ENCODE results near the gene CACNA1E. TPM values are rescaled to one million over a fixed set of nuclear protein-coding genes. Genes with fewer than 3 reads are reported as not detected.

The CACNA1E gene
- total RNA-seq, 1 donor from 2014 or later, result 0.06 TPM

DNA sequence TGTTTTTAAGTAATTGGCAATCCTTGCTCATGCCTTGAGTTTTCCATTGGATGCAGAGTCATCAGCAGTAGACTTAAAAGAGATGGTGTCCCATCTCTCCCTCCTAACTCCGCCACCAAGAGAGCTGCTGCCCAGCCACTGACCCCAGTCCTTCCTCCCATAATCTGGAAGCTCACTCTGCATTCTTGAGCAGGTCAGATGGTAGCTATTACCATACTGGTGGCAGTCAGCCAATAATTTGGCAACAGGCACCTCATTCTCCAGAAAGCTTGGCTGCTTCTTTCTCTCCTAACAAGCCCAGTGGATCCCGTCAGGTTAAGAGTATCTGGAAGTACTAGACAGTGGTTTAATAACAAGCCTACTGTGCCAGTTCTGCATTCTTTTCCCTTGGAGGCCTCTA lies 306.1 kb downstream of the CACNA1E start:
- intact Hi-C loops (cut with DNase I), result no loop called here
- Histone ChIP-seq H3K36me3 (no peaks in the 10 kb centered on the region), H3K4me1 (no peaks in the 10 kb centered on the region), H3K27me3 (no peaks in the 10 kb centered on the region), H3K9me3 (no peaks in the 10 kb centered on the region), H3K27ac (no peak overlapping the region), H3K4me3 (no peak overlapping the region)
- ATAC-seq, result no peak
- no peak for DNase-seq
- TF ChIP-seq, protein P1, sequence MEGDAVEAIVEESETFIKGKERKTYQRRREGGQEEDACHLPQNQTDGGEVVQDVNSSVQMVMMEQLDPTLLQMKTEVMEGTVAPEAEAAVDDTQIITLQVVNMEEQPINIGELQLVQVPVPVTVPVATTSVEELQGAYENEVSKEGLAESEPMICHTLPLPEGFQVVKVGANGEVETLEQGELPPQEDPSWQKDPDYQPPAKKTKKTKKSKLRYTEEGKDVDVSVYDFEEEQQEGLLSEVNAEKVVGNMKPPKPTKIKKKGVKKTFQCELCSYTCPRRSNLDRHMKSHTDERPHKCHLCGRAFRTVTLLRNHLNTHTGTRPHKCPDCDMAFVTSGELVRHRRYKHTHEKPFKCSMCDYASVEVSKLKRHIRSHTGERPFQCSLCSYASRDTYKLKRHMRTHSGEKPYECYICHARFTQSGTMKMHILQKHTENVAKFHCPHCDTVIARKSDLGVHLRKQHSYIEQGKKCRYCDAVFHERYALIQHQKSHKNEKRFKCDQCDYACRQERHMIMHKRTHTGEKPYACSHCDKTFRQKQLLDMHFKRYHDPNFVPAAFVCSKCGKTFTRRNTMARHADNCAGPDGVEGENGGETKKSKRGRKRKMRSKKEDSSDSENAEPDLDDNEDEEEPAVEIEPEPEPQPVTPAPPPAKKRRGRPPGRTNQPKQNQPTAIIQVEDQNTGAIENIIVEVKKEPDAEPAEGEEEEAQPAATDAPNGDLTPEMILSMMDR (IDR thresholded peaks at IDR 0.05), result no peak

DNA sequence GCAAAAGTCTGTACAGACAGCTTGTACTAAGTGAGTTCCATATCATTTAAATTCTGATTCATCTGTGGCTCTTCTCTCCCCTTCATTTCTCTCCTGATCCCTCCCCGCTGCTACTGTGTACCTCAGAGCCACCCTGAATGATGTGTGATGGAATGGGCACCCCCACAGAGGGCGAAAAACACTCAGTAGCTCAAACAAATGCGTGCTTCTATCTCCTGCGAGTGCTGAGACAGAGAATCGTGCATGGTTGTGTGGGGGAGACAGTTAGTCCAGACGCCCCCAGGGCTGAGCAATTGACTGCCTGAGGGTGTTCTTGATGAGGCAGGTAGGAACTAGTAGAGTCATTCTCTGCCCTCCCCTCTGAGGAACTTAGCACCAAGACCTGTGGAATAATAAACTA lies 308.4 kb downstream of the CACNA1E start:
- Histone ChIP-seq H3K27me3 (no peaks in the 10 kb centered on the region), H3K36me3 (no peaks in the 10 kb centered on the region), H3K9me3 (no peaks in the 10 kb centered on the region), H3K4me3 (no peak overlapping the region), H3K27ac (no peak overlapping the region), H3K4me1 (no peaks in the 10 kb centered on the region)
- no peak for ATAC-seq
- TF ChIP-seq, protein P1 (IDR thresholded peaks at IDR 0.05), result no peak
- no peak for DNase-seq
- intact Hi-C loops (cut with DNase I), result no loop called here

DNA sequence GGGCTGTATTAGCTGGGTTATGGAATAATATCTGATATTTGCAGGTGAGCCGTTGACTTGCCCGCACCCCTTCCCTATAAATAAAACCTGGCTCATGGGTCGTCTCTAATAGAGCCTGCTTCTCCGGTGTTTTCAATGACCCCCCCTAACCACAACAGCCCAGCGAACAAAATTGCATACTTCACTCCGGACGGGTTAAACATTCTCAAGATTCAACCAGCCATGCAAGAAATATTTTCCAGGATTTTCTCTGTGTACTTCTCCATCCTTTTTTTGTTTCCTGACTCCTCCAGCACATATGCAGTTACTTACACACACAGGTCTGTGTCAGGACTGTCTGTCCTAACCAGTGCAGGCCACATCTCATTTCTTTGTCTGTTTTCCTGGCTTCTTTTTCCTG lies 310.5 kb downstream of the CACNA1E start:
- no peaks in the 10 kb centered on the region for H3K9me3 ChIP-seq
- H3K4me3 ChIP-seq, result no peak overlapping the region
- no peaks in the 10 kb centered on the region for H3K4me1 ChIP-seq
- no peaks in the 10 kb centered on the region for H3K27me3 ChIP-seq
- intact Hi-C loops (cut with DNase I), result no loop called here
- H3K27ac ChIP-seq, result no peak overlapping the region
- TF ChIP-seq, protein P1 (IDR thresholded peaks at IDR 0.05), result no peak
- no peaks in the 10 kb centered on the region for H3K36me3 ChIP-seq
- DNase-seq, result no peak
- no peak for ATAC-seq

DNA sequence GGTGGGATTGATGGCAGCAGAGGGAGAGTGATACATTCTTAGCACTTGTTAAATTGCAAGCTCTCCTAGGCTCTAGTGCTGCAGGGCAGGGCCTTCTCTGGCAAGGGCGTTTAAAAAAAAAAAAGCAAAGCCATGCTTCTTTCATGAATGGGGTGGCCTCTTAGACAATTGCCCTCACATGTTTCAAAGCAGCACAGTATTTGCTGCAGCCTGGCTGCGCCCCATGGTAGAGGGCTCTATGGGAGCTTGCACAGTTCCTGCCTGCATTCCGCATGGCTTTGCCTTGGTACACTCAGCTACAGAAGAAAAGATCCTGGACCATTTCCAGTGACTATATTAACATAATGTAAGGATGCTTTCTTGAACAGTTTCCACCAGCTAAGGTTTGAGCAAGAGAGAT lies 311.0 kb downstream of the CACNA1E start:
- H3K36me3 ChIP-seq, result no peaks in the 10 kb centered on the region
- no peaks in the 10 kb centered on the region for H3K4me1 ChIP-seq
- no peak overlapping the region for H3K4me3 ChIP-seq
- H3K27me3 ChIP-seq, result no peaks in the 10 kb centered on the region
- DNase-seq, result no peak
- no peak for ATAC-seq
- intact Hi-C loops (cut with DNase I), result no loop called here
- H3K27ac ChIP-seq, result no peak overlapping the region
- H3K9me3 ChIP-seq, result no peaks in the 10 kb centered on the region
- TF ChIP-seq, protein P1 (IDR thresholded peaks at IDR 0.05), result no peak

DNA sequence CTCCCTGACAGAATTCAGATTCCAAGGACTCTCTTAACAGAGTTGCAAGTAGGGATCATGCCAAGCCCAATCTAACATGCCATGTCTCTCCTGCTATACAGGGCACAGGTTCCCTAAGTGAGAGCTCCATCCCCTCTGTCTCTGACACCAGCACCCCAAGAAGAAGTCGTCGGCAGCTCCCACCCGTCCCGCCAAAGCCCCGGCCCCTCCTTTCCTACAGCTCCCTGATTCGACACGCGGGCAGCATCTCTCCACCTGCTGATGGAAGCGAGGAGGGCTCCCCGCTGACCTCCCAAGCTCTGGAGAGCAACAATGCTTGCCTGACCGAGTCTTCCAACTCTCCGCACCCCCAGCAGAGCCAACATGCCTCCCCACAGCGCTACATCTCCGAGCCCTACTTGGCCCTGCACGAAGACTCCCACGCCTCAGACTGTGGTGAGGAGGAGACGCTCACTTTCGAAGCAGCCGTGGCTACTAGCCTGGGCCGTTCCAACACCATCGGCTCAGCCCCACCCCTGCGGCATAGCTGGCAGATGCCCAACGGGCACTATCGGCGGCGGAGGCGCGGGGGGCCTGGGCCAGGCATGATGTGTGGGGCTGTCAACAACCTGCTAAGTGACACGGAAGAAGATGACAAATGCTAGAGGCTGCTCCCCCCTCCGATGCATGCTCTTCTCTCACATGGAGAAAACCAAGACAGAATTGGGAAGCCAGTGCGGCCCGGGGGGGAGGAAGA lies 315.0 kb downstream of the CACNA1E start:
- Histone ChIP-seq H3K4me1 (no peaks in the 10 kb centered on the region), H3K4me3 (no peak overlapping the region), H3K27ac (no peak overlapping the region), H3K9me3 (no peaks in the 10 kb centered on the region), H3K27me3 (no peaks in the 10 kb centered on the region), H3K36me3 (no peaks in the 10 kb centered on the region)
- DNase-seq (peak; percentile 51), ATAC-seq (no peak)
- TF ChIP-seq, protein P1 (IDR thresholded peaks at IDR 0.05), result no peak
- intact Hi-C loops (cut with DNase I), result no loop called here

DNA sequence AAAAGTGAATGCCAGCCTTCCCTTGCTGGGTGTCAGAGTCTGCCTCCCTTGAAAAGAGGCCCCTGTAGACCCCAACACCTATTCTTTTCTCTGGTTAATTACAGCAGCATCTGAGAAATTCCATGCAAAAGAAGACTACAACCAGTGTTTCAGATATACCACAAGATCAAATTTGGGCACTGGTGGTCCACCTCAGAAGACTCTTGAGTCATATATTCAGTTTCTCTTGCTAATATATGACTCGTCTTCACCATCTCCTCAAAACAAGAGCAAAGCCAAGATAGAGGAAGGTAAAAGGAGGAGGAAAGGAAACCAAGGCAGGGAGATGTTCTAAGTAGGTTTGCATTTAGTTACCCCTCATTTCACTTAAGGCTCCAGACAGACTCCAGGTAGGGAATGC lies 318.3 kb downstream of the CACNA1E start:
- ATAC-seq, result no peak
- H3K27me3 ChIP-seq, result no peaks in the 10 kb centered on the region
- no peaks in the 10 kb centered on the region for H3K4me1 ChIP-seq
- TF ChIP-seq, protein P1 (IDR thresholded peaks at IDR 0.05), result no peak
- no peaks in the 10 kb centered on the region for H3K9me3 ChIP-seq
- no peak overlapping the region for H3K4me3 ChIP-seq
- intact Hi-C loops (cut with DNase I), result no loop called here
- no peak for DNase-seq
- no peaks in the 10 kb centered on the region for H3K36me3 ChIP-seq
- no peak overlapping the region for H3K27ac ChIP-seq
